RPMI7951 (cell line): Measurements from ENCODE around the gene TGM1. TPM values are rescaled to one million over a fixed set of nuclear protein-coding genes. Genes with fewer than 3 reads are reported as not detected.
"Not testable (repeated sequence)": the region's sequence is repeated elsewhere in the genome, so short reads cannot be mapped to it uniquely, and the experiment has no call there.

Source experiments
- DNase-seq: peaks from one replicate; pipeline ENCODE4 v3.0.0-alpha.2; 2012; ENCODE audit warnings: low read depth
- total RNA-seq: library from RNA; depleted of rRNA; stranded (reverse); fragments of >200 nt; shearing (Covaris generic); gene quantifications from 2 replicates; pipeline ENCODE4 v1.2.3, GENCODE V29; 2014; rRNA removed

TGM1 gene
- total RNA-seq, 1 experiment from 2014 or later = 0.60 TPM

DNA sequence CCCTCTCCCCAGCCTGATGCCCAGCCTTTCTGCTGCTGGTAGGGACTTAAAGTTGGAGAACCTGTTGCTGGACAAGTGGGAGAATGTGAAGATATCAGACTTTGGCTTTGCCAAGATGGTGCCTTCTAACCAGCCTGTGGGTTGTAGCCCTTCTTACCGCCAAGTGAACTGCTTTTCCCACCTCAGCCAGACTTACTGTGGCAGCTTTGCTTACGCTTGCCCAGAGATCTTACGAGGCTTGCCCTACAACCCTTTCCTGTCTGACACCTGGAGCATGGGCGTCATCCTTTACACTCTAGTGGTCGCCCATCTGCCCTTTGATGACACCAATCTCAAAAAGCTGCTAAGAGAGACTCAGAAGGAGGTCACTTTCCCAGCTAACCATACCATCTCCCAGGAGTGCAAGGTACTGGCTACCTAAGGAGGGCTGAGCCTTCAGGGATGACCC, 55.8 kb downstream of the TGM1 start:
- no peak for DNase-seq

DNA sequence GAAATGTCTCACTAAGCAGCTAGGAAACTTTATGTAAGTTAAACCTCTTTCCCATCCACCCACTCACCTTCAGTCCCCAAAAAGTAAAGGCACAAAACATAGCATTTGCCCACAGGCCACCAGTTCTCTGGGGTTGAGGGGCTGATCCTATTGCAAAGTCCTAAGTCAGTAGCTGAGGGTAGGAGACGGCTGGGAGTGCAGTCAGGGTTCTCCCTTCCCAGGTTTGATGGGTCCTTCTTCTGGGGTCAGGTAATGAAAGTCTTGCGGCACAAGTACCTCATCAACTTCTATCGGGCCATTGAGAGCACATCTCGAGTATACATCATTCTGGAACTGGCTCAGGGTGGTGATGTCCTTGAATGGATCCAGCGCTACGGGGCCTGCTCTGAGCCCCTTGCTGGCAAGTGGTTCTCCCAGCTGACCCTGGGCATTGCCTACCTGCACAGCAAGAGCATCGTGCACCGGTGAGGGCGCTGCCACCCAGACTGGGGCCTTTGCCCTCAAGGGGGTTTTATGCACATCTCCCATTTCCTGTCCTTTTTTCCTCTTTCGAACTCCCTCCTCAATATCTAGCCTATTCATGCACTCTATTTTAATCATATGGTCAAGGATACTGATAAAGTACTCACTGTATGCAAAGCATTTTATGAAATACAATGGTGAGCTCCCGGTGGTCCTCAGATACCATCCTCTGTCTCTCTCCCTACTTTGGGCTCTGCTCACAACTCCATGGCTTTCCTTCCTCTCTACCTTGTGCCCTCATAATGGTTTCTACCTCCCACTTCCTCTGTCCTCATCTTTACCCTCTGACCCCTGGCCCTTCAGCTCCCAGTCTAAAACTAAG, 56.5 kb downstream of the TGM1 start:
- no peak for DNase-seq

DNA sequence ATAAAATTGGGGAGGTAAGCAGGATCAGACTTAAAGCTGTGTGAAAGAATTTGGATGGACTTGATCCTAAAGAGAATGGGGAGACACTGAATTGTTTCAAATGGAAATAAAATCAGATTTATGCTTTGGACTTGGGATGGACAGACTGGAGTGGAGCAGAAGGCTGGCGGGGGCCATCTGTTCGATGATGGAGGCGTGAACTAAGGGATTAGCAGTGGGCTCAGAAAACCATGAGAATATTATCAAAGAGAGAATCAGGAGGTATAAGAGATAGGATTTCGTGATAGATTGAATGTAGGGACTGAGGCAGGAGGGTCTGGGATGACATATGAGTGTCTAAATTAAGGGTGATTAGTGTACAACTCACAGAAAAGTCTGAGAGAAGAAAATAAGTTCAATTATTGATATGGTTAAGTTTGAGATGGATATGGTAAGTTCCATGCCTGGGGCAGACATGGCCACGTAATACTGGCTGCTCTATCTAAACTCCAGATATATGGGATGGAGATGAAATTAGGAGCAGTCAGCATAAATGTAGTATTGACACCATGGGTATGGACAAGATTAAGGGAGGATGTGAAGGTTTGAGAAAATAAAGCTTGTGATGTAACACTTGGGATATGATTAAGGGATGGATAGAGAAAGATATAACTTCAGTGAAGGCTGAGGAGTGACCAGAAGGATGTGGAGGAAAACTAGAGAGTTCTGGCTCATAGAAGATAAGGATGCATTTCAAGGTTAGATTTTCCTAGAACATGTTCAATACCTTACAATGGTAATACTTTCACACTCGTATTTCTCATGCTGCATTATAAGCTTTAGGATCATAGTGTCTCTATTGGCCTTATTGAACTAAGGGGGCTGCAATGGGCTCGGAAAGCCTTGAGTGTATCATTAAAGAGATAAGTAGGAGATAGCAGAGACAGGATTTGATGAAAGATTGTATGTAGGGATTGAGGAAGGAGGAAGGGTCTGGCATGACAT, 58.5 kb downstream of the TGM1 start:
- no peak for DNase-seq

DNA sequence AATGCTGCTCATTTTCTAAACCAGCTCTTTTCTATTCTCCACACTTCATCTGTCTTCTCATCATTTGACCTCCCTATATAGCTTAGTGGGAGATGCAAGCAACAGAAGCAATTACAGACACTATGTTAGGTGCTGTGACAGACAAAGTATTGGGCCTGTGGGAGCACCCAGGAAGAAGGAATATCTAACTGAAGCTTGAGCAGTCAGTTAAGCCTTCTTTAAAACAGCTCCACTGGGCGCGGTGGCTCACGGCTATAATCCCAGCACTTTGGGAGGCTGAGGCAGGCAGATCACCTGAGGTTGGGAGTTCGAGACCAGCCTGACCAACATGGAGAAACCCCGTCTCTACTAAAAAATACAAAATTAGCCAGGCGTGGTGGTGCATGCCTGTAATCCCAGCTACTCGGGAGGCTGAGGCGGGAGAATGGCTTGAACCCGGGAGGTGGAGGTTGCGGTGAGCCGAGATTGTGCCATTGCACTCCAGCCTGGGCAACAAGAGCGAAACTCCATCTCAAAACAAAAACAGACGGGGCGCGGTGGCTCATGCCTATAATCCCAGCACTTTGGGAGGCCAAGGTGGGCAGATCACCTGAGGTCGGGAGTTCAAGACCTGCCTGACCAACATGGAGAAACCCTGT, 59.6 kb downstream of the TGM1 start:
- DNase-seq = not testable (repeated sequence)

DNA sequence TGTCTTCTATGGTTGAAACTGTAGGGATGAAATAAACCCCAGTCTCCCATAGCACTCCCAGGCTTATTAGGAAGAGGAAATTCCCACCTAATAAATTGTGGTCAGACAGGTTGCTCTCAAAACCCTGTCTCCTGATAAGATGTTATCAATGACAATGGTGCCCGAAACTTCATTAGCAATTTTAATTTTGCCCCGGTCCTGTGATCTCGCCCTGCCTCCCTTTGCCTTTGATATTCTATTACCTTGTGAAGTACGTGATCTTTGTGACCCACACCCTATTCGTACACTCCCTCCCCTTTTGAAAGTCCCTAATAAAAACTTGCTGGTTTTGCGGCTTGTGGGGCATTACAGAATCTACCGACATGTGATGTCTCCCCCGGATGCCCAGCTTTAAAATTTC, 60.4 kb downstream of the TGM1 start:
- not testable (repeated sequence) for DNase-seq

Other genes starting within 250 kb of the TGM1 start
- gene CARMIL3, start 211.2 kb downstream of the TGM1 start, total RNA-seq = under 0.01 and 0.12 TPM in 2 replicates
- gene CPNE6, start 191.6 kb downstream of the TGM1 start, total RNA-seq = not detected in 2 replicates
- gene PCK2, start 168.9 kb downstream of the TGM1 start, total RNA-seq = 12.3 and 12.5 TPM in 2 replicates
- gene DCAF11, start 148.4 kb downstream of the TGM1 start, total RNA-seq = 42.9 and 57.1 TPM in 2 replicates
- gene NRL, start 148.2 kb downstream of the TGM1 start, total RNA-seq = 0.60 and 1.5 TPM in 2 replicates
- gene FITM1, start 132.5 kb downstream of the TGM1 start, total RNA-seq = 0.20 TPM in 1 of 2 replicates, not detected in the other
- gene PSME1, start 127.0 kb downstream of the TGM1 start, total RNA-seq = 294 and 310 TPM in 2 replicates
- 25.8 and 32.6 TPM in 2 replicates for gene EMC9, start 121.6 kb downstream of the TGM1 start, total RNA-seq
- 237 and 262 TPM in 2 replicates for gene PSME2, start 116.6 kb downstream of the TGM1 start, total RNA-seq
- gene RNF31, start 115.7 kb downstream of the TGM1 start, total RNA-seq = 28.5 and 37.8 TPM in 2 replicates
- 39.3 and 54.4 TPM in 2 replicates for gene IRF9, start 101.9 kb downstream of the TGM1 start, total RNA-seq
- gene REC8, start 91.1 kb downstream of the TGM1 start, total RNA-seq = 0.39 and 1.1 TPM in 2 replicates
- 22.9 and 30.9 TPM in 2 replicates for gene IPO4, start 74.4 kb downstream of the TGM1 start, total RNA-seq
- gene TM9SF1, start 67.7 kb downstream of the TGM1 start, total RNA-seq = 52.5 and 69.2 TPM in 2 replicates
- gene TSSK4, start 57.5 kb downstream of the TGM1 start, total RNA-seq = not detected in 2 replicates
- gene CHMP4A, start 49.7 kb downstream of the TGM1 start, total RNA-seq = 13.5 and 39.7 TPM in 2 replicates
- gene MDP1, start 47.1 kb downstream of the TGM1 start, total RNA-seq = 23.3 and 26.2 TPM in 2 replicates
- gene NEDD8, start 30.8 kb downstream of the TGM1 start, total RNA-seq = 306 and 349 TPM in 2 replicates
- gene GMPR2, start 30.2 kb downstream of the TGM1 start, total RNA-seq = 51.2 and 52.9 TPM in 2 replicates
- gene TINF2, start 20.6 kb downstream of the TGM1 start, total RNA-seq = 39.5 and 42.9 TPM in 2 replicates
- 15.8 and 20.2 TPM in 2 replicates for gene RABGGTA, start 8.4 kb upstream of the TGM1 start, total RNA-seq
- 12.6 and 15.6 TPM in 2 replicates for gene DHRS1, start 36.6 kb upstream of the TGM1 start, total RNA-seq
- 10.7 and 10.8 TPM in 2 replicates for gene NOP9, start 36.7 kb upstream of the TGM1 start, total RNA-seq
- gene CIDEB, start 44.8 kb upstream of the TGM1 start, total RNA-seq = not detected in 2 replicates
- 0.72 and 0.88 TPM in 2 replicates for gene LTB4R2, start 47.0 kb upstream of the TGM1 start, total RNA-seq
- gene LTB4R, start 48.3 kb upstream of the TGM1 start, total RNA-seq = 0.48 and 0.59 TPM in 2 replicates
- gene ADCY4, start 71.9 kb upstream of the TGM1 start, total RNA-seq = not detected in 2 replicates
- gene RIPK3, start 76.8 kb upstream of the TGM1 start, total RNA-seq = 0.60 and 1.3 TPM in 2 replicates
- gene NFATC4, start 105.0 kb upstream of the TGM1 start, total RNA-seq = 10.6 and 13.1 TPM in 2 replicates
- gene NYNRIN, start 135.8 kb upstream of the TGM1 start, total RNA-seq = 0.36 and 0.39 TPM in 2 replicates
- 0.72 and 1.3 TPM in 2 replicates for gene CBLN3, start 166.5 kb upstream of the TGM1 start, total RNA-seq
- gene KHNYN, start 166.8 kb upstream of the TGM1 start, total RNA-seq = 18.4 and 23.1 TPM in 2 replicates
- 12.1 and 17.1 TPM in 2 replicates for gene SDR39U1, start 179.6 kb upstream of the TGM1 start, total RNA-seq
- gene CMA1, start 245.1 kb upstream of the TGM1 start, total RNA-seq = not detected in 2 replicates